K562 (cell line): Measurements from ENCODE around the gene HHIPL1. TPM values are rescaled to one million over a fixed set of nuclear protein-coding genes. Genes with fewer than 3 reads are reported as not detected.

Experiments used
- CHD4 ChIP-seq: fragments of 200-600 bp; sonication (generic); IDR thresholded peaks from 3 replicates; pipeline ENCODE4 v1.6.1; 2012; ENCODE audit warnings: low read depth, mild to moderate bottlenecking, mixed read lengths, low read length, inconsistent platforms; ENCODE audit not compliant: insufficient read depth, insufficient replicate concordance, poor library complexity, severe bottlenecking
- CXXC5 ChIP-seq: fragments of 250-450 bp; sonication (Bioruptor Pico); IDR thresholded peaks from 2 replicates; pipeline ENCODE4 v1.8.0; 2022; ENCODE audit warnings: inconsistent platforms, mild to moderate bottlenecking, moderate library complexity
- DDX20 ChIP-seq: fragments of 450-650 bp; IDR thresholded peaks from 2 replicates; pipeline ENCODE4 v1.6.1; 2016; ENCODE audit warnings: missing genetic modification characterization, low read depth, mild to moderate bottlenecking, missing compliant biosample characterization, moderate library complexity
- ELF1 ChIP-seq: fragments of 200-800 bp; sonication (Bioruptor generic); IDR thresholded peaks from 2 replicates; pipeline ENCODE4 v1.6.1; 2016; ENCODE audit warnings: missing genetic modification characterization, missing compliant biosample characterization
- FOXK2 ChIP-seq, 2 experiments: fragments of 450-650 bp; IDR thresholded peaks in 1 of 2; conservative IDR thresholded peaks in 1 of 2; 2 replicates each; pipeline ENCODE4 v1.6.1; 2016; ENCODE audit warnings: low read depth in 2 of 2, mild to moderate bottlenecking in 1 of 2
- FOXM1 ChIP-seq, 2 experiments: fragments of 450-650 bp in 1 of 2; sonication (generic) in 1 of 2; formaldehyde crosslinking in 1 of 2; IDR thresholded peaks; 2 replicates each; pipeline versions ENCODE4 v1.6.1 to v1.9.0; 2017 to 2022; ENCODE audit warnings: low read depth in 2 of 2, mild to moderate bottlenecking in 2 of 2, missing genetic modification reagents in 1 of 2, moderate library complexity in 1 of 2
- HCFC1 ChIP-seq: IDR thresholded peaks from 2 replicates; pipeline ENCODE4 v1.6.1; 2012; ENCODE audit warnings: low read depth, low read length, improper control_type of control experiment
- MEIS2 ChIP-seq: fragments of 450-650 bp; IDR thresholded peaks from 2 replicates; pipeline ENCODE4 v1.6.1; 2014; ENCODE audit warnings: mild to moderate bottlenecking; ENCODE audit not compliant: partially characterized antibody
- NFIC ChIP-seq: fragments of 450-650 bp; IDR thresholded peaks from 2 replicates; pipeline ENCODE4 v1.6.1; 2017; ENCODE audit warnings: mild to moderate bottlenecking, inconsistent platforms
- NFIX ChIP-seq: fragments of 250-450 bp; sonication (Bioruptor Pico); IDR thresholded peaks from 2 replicates; pipeline ENCODE4 v1.4.0; 2020; ENCODE audit warnings: low read depth, mild to moderate bottlenecking, moderate library complexity
- NFRKB ChIP-seq: fragments of 450-650 bp; IDR thresholded peaks from 2 replicates; pipeline ENCODE4 v1.6.1; 2016; ENCODE audit warnings: low read depth
- PPARD ChIP-seq: fragments of 250-450 bp; sonication (Bioruptor Pico); IDR thresholded peaks from 2 replicates; pipeline ENCODE4 v1.8.0; 2022; ENCODE audit warnings: inconsistent platforms, mild to moderate bottlenecking, moderate library complexity
- PURB ChIP-seq: sonication (generic); formaldehyde crosslinking; IDR thresholded peaks from 2 replicates; pipeline ENCODE4 v1.9.0; 2021; ENCODE audit warnings: low read depth, mild to moderate bottlenecking, missing genetic modification reagents
- RBM17 ChIP-seq: fragments of 200-400 bp; formaldehyde crosslinking; IDR thresholded peaks from 2 replicates; pipeline ENCODE4 v1.6.1; 2017; ENCODE audit warnings: low read depth, mild to moderate bottlenecking, low read length, borderline replicate concordance
- SMAD3 ChIP-seq: fragments of 450-650 bp; formaldehyde crosslinking; conservative IDR thresholded peaks from 2 replicates; pipeline ENCODE4 v1.4.0; 2020; ENCODE audit warnings: mild to moderate bottlenecking
- THAP12 ChIP-seq: fragments of 250-450 bp; sonication (Bioruptor Pico); IDR thresholded peaks from 2 replicates; pipeline ENCODE4 v1.9.0; 2021; ENCODE audit warnings: mild to moderate bottlenecking, inconsistent platforms
- TOE1 ChIP-seq, 2 experiments: fragments of 450-650 bp in 1 of 2; sonication (generic) in 1 of 2; formaldehyde crosslinking in 1 of 2; IDR thresholded peaks; 2 replicates each; pipeline versions ENCODE4 v1.7.1 to v1.8.0; 2016 to 2022; ENCODE audit warnings: borderline replicate concordance in 2 of 2, mild to moderate bottlenecking in 2 of 2, antibody characterized with exemption in 1 of 2, inconsistent platforms in 1 of 2, low read depth in 1 of 2, missing genetic modification reagents in 1 of 2, moderate library complexity in 1 of 2
- ZBTB9 ChIP-seq: fragments of 450-650 bp; formaldehyde crosslinking; IDR thresholded peaks from 2 replicates; pipeline ENCODE4 v1.4.0; 2020; ENCODE audit warnings: mild to moderate bottlenecking, moderate library complexity
- ZNF395 ChIP-seq: fragments of 200-800 bp; sonication (Bioruptor generic); IDR thresholded peaks from 2 replicates; pipeline ENCODE4 v1.6.1; 2017; ENCODE audit warnings: missing genetic modification characterization, missing compliant biosample characterization
- ZNF398 ChIP-seq: fragments of 250-450 bp; sonication (Bioruptor Pico); IDR thresholded peaks from 2 replicates; pipeline ENCODE4 v1.8.0; 2021; ENCODE audit warnings: moderate library complexity, mild to moderate bottlenecking, inconsistent platforms
- ZNF436 ChIP-seq: fragments of 250-450, 450-650 bp; sonication (Bioruptor Pico); formaldehyde crosslinking; IDR thresholded peaks from 2 replicates; pipeline ENCODE4 v1.7.0; 2020; ENCODE audit warnings: mild to moderate bottlenecking
- polyA plus RNA-seq, 8 experiments: library from polyadenylated mRNA; depleted of rRNA in 4 of 8; stranded (reverse) in 5 of 8; unstranded in 3 of 8; fragments of >200 nt; fragmentation: Nextera tagmentation in 2 of 8; fragmentation: Illumina TruSeq in 1 of 8; extraction: Ambion mirVana in 2 of 8; extraction: Trizol in 1 of 8; gene quantifications; 2 replicates each; pipeline versions ENCODE4 v1.2.1 to v1.2.3, GENCODE V29; 2011 to 2014; ENCODE audit warnings: inconsistent platforms in 1 of 8, missing spikeins in 1 of 8
- total RNA-seq, 7 experiments: library from RNA; depleted of rRNA in 6 of 7; stranded (reverse); fragments of >200 nt in 6 of 7; fragmentation: Illumina TruSeq in 2 of 7; extraction: Trizol in 2 of 7; gene quantifications; 2 replicates each; pipeline versions ENCODE4 v1.2.1 to v1.2.3, GENCODE V29; 2011 to 2021; ENCODE audit warnings: low replicate concordance in 1 of 7

Gene HHIPL1
- total and polyA plus RNA-seq, 9 of the 15 experiments (the other 6 are each of a cell fraction or from before 2014, with no cell fraction given), result not detected

GRCh38 chr14:99604278-99604765 is 40.6 kb upstream of the HHIPL1 start (continued):
- no peak for TF ChIP-seq ZNF395 (CRISPR knock-in tag)
- TF ChIP-seq FOXM1 (IDR thresholded peaks at IDR 0.05; ENCODE audit: low read depth), result peak; percentile 95
- no peak for TF ChIP-seq FOXM1 (CRISPR knock-in tag; IDR thresholded peaks at IDR 0.05; ENCODE audit: low read depth)
- peak in 1 of 2 experiments; percentile 40; a peak in 1 of 4 replicates for TF ChIP-seq FOXK2 (conservative IDR thresholded peaks at IDR 0.05 in 1 of 2, IDR thresholded peaks at IDR 0.05 in 1 of 2; ENCODE audit: low read depth in 2 of 2)
- no peak for TF ChIP-seq SMAD3 (CRISPR knock-in tag)
- no peak for TF ChIP-seq HCFC1
- no peak for TF ChIP-seq ZBTB9 (CRISPR knock-in tag)
- TF ChIP-seq DDX20 (tag), result no peak
- TF ChIP-seq TOE1 (IDR thresholded peaks at IDR 0.05; ENCODE audit: borderline replicate concordance), result peak; percentile 53; the same call in 1 of the 2 replicates
- no peak for TF ChIP-seq TOE1 (CRISPR knock-in tag; IDR thresholded peaks at IDR 0.05; ENCODE audit: borderline replicate concordance, low read depth)
- TF ChIP-seq NFIC, result no peak
- no peak for TF ChIP-seq ELF1 (tag)
- TF ChIP-seq ZNF436 (CRISPR knock-in tag), result no peak
- TF ChIP-seq ZNF398 (CRISPR knock-in tag), result no peak
- no peak for TF ChIP-seq PURB
- no peak for TF ChIP-seq RBM17
- no peak for TF ChIP-seq NFIX
- no peak for TF ChIP-seq THAP12 (CRISPR knock-in tag)
- TF ChIP-seq PPARD, result no peak
- no peak for TF ChIP-seq MEIS2
- no peak for TF ChIP-seq CHD4
- no peak for TF ChIP-seq NFRKB
- peak; percentile 68 for TF ChIP-seq CXXC5 (CRISPR knock-in tag)
